SIG-M5 treated with dmso at 0.1 percent for 504 hours (cell line): ENCODE measurements around the gene TANC1.

Experiments used
- DNase-seq: peaks from one replicate; lab custom pipeline; 2025; ENCODE audit not compliant: unreplicated experiment; lab: John Stamatoyannopoulos, UW

Gene TANC1

DNA sequence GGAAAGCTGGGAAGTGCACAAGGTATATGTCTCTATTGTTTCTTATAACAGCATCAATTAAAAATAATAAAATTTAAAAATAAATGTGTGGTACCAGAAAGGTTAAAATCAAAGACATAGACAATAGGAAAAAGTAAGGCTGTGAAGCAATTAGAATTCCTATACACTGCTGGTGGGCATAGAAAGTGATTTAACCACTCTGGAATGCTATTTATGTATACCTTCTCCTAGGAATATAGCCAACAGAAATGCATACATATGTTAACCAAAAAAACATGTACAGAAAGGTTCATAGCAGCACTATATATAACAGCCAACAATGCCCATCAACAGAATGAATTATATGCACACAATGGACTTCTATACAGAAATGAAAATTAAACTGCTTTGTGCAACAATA is 275.1 kb downstream of the TANC1 start:
- DNase-seq: no peak

DNA sequence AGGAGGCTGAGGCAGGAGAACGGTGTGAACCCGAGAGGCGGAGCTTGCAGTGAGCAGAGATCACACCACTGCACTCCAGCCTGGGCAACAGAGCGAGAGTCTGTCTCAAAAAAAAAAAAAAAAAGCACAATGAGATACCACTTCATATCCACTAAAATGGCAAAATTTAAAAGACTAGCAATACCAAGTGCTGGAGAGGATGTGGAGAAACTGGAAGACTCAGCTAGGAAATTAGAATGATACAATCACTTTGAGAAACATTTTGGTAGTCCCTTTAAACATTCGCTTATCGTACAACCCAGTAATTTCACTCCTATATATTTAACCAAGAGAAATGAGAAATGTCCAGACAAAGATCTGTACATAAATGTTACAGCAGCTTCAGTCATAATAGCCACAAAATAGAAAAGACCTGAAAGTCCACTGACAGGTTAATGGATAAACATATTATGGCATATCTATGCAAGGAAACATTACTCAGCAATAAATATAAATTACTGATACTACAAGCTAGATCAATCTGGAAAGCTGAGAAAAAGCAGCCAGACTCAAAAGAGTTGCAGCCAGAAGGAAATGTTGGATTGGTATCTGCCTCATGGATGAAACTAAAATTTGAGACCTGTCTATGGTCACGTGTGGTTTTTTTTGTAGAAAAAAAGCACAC is 278.0 kb downstream of the TANC1 start:
- DNase-seq: no peak

DNA sequence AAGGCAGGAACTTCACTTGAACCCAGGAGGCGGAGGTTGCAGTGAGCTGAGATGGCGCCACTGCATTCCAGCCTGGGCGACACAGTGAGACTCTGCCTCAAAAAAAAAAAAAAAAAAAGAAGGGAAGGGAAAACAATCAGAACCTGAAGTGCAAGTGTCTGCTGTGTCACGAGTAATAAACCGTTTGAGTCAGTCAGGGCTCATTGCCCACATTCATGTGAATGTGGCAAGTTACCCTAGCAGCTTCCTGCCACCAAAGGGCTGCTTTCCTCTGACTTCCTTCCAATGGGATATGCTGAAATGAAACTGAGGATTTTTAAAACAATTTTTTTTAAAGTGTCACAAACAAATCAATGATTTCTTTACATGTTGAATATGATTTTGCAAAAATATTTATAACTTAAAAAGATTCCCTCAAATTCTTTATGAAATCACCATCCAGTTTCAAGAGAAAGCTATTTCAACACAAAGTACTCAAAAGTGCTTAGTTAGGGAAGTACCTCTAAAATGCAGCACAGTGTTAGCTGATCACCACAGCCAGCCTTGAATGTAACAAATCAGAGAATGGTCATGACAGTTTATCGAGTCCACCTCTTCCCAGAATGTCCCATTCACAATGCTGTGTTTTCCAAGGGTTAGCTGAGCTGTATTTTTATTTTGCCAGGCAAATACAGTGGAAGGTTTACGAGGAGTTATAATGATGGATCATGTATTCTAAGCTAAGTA is 281.7 kb downstream of the TANC1 start:
- peak; percentile 92 for DNase-seq

DNA sequence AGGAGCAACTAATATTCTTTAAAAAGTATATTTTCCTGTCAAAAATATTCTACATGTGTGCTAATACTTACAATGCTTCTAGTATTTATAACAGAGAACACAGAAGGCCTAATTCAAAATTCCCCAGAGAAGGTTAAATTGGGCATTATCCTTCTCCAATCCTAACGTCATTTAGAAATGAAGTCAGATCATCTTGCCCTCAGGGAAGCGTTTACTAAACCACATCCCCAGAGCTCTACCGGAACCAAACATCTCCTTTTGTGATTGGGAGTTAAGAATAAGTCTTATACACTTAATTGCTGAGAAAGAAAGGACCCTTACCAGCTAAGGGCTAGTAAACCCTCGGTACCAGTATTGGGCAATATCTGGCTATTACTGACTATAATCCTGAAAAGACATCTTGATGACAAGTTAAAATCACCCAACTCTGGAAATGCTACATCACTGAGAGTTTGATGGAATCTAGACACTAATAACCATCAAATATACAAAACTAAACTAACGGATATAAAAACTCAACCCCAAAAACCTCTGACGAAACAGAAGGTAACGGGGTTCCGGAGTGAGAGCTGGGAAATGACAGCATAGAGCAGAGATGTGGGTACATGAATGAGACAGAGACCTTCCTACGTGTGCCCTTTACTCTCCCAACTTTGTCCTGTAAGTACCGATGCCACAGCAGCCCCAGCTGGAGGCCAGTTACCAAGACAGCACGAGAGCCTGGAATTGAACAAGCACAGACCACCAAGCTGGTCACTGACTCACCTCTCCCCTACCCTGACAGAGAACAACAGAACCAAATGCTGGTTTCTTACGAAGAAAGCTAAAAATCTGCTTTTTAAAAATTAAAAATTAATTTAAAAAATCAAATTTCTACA is 283.1 kb downstream of the TANC1 start:
- no peak for DNase-seq

DNA sequence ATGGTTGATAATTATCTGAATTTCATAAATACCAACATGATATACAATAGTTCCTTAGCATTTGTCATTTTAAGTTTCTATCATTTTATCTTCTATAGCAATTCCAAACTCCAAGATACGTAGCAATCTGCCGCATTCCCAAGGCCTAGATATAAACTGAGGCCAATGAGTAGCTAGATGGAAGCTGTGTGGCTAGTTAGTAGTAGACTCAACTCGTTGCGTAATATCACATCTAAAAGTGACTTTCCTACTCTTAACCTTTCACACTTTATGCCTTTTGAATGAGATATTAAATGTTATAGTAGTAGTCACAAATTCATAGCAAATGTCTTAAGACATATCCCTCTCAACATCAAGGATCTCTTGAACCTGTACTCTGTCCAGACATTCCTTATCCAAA is 284.5 kb downstream of the TANC1 start:
- no peak for DNase-seq

DNA sequence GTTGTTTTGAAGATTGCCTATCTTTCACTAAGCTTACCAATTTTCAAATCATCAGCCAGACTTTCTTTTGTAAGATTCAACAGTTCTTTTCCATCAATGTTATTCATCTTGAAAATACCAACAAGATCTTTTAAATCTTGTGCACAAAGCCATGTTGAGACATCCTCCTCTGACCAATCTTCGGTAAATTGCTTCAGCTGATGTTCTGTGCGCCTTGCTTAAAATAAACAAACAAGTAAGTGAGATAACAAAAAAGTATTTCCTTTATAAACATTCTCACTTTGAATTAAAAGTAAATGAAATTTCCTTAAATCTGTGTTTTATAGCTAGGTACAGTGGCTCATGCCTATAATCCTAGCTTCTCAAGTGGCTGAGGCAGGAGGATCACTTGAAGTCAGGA is 287.7 kb downstream of the TANC1 start:
- no peak for DNase-seq

DNA sequence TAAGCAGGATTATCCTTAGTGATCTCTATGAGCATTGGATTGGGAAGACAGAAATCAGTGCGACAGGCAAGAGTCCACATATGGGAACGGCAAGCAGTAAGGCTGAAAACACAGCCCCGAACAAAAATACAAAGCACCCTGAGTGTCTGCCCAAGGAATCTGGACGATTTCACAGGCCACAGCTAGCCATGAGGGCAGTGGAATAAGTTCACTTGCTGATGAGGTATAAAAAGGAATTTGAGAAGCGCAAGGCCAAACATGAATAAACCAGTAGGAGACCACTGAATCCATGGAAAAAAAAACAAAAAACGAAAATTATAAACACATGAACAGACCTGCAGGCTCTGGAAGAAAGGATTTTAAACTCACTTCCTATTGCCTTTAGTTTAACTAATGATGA is 293.8 kb downstream of the TANC1 start:
- DNase-seq: no peak

DNA sequence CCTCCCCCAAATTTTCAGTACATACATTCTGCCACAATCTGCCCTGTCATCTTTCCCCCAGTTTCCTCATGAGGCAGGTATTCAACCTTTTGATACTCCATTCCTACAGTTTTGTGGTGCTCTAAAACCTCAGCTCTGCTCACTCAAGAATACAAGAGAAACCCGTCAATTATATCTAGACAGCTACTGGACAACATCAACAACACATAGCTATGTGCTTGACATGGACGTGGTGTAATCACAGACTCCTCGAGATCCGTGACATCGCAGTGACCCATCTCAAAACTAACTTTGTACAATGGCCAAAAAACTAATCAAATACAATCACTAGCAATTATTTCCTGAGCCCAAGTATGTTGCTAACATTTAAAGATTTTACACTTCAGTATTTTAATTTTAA is 294.5 kb downstream of the TANC1 start:
- DNase-seq: no peak

DNA sequence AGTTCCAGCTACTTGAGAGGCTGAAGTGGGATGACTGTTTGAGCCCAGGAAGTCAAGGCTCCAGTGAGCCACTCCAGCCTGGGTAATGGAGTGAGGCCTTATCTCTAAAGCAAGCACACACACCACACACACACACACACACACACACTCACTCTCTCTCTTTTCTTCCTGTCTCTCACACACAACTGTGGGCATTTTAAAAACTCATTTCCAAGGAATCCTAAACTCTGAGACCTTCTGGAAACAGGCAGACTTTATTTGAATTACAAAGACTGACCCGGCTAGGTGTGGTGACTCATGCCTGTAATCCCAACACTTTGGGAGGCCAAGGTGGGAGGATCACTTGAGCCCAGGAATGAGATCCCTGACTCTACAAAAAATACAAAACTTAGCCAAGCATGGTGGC is 296.7 kb downstream of the TANC1 start:
- DNase-seq: no peak

DNA sequence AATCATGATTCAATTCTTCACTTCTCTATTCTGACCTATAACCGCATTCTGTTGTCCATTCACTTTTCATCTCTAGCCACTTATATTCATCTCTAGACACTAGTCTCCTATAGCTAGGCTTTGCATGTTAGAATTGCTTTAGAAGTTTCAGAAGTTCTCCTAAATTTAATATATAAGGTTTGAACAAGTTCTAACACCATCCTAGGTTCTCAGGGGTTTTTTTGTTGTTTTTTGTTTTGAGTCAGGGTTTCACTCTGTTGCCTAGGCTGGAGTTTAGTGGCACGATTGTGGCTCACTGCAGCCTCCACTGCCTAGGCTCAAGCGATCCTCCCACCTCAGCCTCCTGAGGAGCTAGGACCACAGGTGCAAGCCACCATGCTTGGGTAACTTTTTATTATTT is 298.1 kb downstream of the TANC1 start:
- no peak for DNase-seq

DNA sequence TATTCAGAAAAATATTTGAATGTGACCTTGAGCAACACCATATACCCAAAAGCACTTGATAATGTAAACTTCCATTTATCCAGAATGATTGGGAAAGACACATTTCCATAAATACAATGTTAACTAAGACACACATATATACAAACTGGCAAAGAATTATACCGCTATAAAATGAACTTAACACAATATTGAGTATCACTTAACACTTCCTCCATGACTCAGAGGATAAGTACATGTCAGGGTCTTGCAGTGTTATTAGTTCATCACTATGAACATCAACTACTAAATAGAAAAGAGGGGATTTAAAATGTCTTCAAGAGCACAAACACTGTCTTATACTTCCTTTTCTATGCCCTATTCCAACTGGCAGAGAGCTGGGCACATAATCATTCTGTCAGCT is 299.5 kb downstream of the TANC1 start:
- no peak for DNase-seq

DNA sequence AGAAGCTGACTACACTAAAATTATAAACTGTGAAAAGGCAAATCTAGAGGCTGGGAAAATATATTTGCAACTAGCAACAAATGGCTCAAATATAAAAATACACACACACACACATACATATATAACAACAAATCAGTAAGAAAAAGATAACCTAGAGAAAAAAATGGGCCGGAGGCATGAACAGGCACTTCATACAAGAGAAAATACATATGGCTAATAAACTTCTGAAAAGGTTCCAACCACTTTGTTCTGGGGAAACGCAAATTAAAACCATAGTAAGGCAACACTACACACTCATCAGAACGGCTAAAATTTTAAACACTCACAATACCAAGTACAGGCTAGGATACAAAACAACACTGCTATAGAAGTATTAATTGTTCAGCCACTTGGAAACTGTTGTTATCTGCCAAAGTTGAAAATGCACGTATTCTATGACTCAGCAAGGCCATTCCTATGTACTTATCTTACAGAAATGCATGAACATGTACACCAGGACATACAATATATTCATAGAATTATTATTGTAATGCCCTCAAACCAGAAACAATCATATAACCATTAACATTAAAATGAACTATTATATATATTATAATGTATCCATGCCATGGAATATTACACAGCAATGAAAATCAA is 302.4 kb downstream of the TANC1 start:
- DNase-seq: no peak

DNA sequence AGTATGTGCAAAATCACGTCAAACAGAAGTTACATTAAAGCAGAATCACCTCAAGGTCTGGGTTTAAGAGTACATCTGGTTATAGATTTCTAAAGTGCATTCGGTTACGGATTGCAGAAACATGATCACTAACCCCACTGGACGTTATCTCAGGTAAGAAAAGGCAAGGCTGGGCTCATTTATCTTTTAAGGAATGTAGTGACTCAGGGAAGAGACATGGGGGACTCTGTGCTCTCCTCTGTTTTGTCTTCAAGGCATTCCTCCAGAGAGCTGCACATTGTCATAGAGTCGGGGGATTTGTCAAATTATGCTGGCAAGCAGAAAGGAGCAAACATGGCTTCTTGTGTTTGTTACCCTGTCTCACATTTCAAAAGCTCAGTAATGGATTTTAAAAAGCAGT is 303.7 kb downstream of the TANC1 start:
- DNase-seq: no peak

DNA sequence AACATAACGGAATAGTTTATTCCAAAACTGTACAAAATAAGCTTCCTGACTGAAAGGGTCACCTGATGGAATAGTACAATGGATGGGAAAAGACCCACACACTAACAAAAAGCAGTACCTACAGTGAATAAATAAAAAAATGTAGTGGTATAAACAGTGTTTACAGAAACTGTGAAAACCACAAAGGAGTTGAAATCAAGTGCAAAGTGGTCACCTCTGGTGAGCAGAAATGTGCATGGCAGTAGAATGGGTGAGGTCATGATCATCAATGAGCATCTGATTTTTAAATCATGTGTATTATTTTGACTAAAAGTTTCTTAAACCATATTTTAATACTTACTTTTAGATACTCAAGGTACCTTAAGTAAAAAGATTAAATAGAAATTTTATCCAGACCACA is 306.7 kb downstream of the TANC1 start:
- DNase-seq: no peak

DNA sequence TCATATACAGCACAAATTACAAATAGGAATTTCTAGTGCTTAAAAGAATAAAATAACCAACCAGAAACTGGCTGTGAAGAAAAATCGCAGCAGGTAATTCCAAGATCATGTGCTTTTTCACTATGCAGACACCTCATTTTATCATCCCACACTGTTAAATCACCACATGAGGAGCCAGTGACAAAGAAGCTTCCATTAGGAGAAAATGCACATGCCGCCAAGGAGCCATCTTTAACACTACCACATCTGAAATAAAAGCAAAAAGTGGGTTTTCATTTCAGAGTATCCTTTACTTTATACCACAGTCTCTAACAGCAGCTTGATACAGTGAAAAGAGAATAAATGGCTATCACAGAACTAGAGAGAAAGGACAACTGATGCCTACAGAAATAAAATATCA is 311.3 kb downstream of the TANC1 start:
- DNase-seq: no peak

DNA sequence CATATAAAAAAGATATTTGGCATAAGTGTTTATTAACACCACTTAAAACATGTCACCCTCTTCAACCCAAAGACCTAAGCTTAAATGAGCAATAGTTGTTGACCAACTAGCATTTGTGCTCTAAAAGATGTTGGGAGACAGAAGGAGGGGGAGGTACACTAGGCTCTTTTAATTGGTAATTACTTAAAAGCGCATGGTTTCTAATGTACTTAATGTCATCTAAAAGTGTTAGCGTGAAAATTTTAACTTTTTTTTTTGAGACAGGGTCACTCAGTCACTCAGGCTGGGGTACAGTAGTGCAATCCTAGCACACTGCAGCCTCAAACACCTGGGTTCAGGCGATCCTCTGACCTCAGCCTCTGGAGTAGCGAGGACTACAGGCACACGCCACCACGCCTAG is 312.6 kb downstream of the TANC1 start:
- DNase-seq: no peak
